ENCODE results near the gene ZNF664.

DNA sequence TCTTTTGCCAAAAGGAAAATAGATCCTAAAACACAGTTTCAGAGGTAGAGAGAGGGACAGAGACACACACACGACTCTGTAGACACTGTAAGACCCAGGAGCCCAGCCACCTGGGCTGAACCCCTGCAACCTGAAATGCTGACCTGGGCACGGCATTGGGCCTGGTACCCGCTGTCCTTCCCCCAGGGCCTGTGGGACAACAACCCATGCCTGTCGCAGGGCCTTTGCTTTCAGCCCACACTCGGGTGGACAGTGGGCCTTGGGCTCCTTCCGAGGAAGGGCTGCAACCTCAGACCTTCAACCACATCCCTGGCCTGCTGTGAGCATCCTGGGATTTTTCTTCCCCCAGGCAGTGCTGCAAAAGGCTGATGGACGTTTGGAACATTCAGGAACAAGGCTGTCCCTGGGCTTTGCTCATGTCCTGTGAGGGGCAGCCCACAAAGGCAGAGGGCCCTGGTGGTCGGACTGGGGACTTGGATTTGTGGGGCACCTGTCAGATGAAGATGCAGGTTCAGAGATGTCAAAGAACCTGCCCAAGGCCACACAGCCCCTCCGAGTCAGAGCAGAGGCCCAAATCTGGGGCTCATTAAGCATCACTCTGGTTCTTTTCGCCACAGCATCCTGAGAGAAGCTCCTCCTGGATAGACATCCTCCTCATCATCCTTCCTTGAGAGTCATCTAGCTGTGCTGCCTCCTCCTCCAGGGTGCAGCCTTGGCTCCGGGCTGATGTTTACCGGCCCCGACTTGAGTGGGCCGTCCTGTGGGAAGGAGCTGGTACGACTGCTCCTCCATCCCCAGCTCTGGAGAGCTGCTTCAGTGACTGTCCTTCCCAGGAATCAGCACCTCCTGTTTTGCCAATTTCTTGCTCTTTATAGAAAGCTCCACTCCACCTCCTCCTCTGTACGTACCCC is 33.0 kb upstream of the ZNF664 start:
- TF ChIP-seq, protein P1, sequence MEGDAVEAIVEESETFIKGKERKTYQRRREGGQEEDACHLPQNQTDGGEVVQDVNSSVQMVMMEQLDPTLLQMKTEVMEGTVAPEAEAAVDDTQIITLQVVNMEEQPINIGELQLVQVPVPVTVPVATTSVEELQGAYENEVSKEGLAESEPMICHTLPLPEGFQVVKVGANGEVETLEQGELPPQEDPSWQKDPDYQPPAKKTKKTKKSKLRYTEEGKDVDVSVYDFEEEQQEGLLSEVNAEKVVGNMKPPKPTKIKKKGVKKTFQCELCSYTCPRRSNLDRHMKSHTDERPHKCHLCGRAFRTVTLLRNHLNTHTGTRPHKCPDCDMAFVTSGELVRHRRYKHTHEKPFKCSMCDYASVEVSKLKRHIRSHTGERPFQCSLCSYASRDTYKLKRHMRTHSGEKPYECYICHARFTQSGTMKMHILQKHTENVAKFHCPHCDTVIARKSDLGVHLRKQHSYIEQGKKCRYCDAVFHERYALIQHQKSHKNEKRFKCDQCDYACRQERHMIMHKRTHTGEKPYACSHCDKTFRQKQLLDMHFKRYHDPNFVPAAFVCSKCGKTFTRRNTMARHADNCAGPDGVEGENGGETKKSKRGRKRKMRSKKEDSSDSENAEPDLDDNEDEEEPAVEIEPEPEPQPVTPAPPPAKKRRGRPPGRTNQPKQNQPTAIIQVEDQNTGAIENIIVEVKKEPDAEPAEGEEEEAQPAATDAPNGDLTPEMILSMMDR (IDR thresholded peaks at IDR 0.05; ENCODE audit: borderline replicate concordance, extremely low read depth, low read length, poor library complexity, severe bottlenecking), result no peak
- no peak for TF ChIP-seq EZH2 (IDR thresholded peaks at IDR 0.05; ENCODE audit: borderline replicate concordance, low read depth, low read length, severe bottlenecking)

All from DND-41 (cell line).